GM21737 (cell line): ENCODE measurements around the gene TBX18.

Experiments
- ATAC-seq: cut with Tn5 transposase; IDR thresholded peaks from one replicate; pipeline ENCODE4 v1.9.1; 2021; ENCODE audit warnings: mild to moderate bottlenecking, moderate library complexity; ENCODE audit not compliant: unreplicated experiment

TBX18 gene

GRCh38 chr6:84764332-84765049 is at the start of gene TBX18:
Gene TBX18 (minus strand): TSS chr6:84764598. CDS start chr6:84764181, 417 bp downstream.
- no peak for ATAC-seq

DNA sequence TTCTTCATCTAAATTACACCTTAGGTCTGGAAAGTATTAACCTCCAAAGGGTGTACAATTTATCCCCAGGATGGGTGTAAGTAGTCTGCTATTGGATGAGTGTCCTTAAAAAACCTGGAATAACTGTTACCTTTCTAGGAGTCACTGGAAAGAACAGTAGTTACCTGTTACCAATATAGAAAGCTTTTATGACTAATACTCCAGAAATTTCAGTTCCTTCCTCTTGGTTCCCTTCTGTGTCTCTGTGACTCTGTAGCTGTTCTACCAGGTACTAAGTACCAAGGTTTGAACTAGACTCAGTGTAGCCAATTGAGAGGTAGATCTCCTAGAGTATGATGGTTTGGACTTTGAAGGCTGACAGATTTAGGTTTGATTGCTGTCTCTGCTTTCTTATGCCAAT is 47.0 kb upstream of the TBX18 start:
- no peak for ATAC-seq

- ATAC-seq: no peak
These were observed 45.1 kb upstream of the TBX18 start for GRCh38 chr6:84809455-84809854.

DNA sequence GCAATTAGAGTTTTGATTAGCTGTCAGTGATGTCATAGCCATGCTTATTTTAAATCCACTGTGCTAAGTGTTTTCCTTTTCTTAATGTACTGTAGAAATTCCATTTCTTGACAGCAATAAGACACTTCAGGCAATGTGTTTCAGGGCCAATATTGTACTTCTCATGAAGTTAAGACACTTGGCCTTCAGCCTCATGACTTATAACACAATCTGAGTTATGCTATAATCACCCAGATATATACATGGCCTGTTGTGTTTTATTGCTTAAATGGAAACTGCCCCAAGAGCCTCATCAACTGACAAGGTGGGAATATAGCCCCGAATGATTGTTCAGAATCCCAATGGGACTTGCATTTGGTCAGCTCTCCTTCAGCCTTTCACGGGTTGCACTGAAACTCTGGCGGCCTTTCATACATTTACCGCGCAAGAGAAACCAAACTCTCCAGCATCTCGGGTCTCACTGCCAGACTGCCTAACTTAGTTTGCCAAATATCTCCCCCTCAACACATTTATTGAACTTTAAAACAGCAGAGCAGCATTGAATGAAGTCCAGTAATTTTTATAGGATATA is 44.2 kb upstream of the TBX18 start:
- no peak for ATAC-seq

- ATAC-seq: no peak
These were observed 40.7 kb upstream of the TBX18 start for GRCh38 chr6:84805145-84805544.

DNA sequence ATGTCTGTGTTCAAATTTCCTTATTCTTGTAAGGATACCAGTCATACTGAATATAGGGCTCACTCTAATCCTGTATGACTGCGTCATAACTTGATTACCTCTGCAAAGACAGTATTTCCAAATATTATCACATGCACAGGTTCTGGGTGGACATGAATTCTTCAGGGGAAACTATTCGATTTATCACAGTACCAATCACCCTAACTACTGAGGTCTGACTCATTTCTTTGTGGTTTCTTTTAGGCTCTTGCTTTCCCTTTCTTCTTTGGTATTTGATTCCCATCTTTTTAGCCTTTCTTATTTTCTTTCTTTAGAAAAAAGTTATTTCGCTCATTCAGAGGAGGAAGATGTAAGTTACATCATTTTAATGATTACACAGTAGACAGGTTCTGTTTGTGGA is 40.3 kb upstream of the TBX18 start:
- no peak for ATAC-seq

GRCh38 chr6:84801250-84801649 is 36.9 kb upstream of the TBX18 start:
- no peak for ATAC-seq

DNA sequence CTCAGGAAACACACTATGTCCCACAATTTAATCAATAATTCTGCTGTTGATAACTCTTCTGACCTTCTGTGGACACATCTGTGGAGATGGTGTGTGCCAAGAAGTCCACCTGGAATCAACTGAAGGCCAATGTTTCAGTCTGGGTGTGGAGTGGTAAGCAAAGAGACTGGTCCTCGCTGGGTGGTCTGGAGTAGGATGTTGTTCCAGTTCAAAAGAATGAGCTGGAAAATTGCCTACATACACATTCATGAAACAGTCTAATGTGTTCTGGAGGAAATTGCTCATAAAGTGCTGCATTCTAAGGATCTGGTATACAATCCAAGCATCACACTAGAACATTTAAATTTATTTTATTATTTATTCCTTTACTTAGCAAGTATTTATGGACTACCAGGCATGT is 33.9 kb upstream of the TBX18 start:
- no peak for ATAC-seq

DNA sequence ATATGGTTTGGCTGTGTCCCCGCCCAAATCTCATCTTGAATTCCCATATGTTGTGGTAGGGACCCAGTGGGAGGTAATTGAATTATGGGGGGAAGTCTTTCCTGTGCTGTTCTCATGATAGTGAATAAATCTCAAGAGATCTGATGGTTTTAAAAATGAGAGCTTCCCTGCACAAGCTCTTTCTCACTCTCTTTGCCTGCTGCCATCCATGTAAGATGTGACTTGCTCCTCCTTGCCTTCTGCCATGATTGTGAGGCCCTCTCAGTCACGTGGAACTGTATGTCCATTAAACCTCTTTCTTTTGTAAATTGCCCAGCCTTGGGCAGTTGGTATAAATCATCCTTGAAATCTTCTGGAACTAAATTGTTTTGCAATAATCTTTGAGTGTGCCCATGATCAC is 31.9 kb upstream of the TBX18 start:
- no peak for ATAC-seq

GRCh38 chr6:84791927-84792326 is 27.5 kb upstream of the TBX18 start:
- ATAC-seq: no peak

DNA sequence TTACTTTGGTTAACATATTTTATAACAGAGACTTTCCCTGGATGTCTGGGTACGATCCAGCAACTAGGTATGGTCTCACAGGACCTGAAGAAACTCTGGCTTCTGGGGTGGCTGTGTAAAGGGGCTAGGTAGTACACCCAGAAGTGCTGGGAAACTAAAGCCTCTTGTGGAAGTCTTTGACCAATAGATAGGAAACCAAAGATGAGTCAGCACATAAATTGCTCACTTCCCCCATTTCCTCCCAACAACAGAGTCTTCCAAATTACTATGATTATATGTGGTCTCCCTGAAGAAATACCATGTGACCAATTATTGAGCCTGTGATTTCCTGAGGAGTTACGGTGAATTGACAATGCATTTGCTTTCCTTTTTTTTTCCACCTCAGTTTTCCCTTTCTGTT is 26.8 kb upstream of the TBX18 start:
- no peak for ATAC-seq

DNA sequence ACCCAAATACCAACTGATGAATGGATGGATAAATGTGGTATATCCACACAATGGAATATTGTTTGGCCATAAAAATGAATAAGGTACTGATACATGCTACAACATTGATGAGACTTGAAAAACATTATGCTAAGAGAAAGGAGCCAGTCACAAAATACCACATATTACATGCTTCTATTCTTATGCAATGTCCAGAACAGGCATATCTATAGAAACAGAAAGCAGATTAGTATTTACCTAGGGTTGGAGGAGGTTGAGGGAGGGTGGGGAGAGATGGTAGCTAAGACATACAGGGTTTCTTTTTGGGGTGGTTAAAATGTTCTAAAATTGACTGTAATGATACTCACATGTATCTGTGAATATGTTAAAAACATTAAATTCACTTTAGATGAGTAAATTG is 24.8 kb upstream of the TBX18 start:
- no peak for ATAC-seq

GRCh38 chr6:84788689-84789088 is 24.3 kb upstream of the TBX18 start:
- no peak for ATAC-seq

DNA sequence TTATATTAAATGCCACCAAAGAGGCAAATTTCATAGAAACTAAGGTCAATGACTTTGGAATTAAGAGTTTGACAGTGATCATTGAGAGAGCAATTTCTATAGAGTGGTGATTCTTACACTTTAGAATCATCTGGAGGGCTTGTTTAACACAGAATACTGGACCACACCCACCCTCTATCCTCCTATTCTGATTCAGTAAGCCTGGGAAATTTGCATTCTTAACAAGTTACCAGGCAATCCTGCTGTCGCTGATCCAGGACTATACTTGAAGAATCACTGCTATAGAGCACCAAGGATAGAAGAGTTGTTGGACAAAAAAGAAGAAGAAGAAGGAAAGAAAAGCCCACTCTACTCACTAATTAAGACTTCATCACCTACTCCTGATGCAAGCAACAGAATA is 21.3 kb upstream of the TBX18 start:
- no peak for ATAC-seq

GRCh38 chr6:84779917-84780316 is 15.5 kb upstream of the TBX18 start:
- ATAC-seq: no peak

GRCh38 chr6:84779380-84779779 is 15.0 kb upstream of the TBX18 start:
- ATAC-seq: no peak

- no peak for ATAC-seq
These were observed 13.5 kb upstream of the TBX18 start for GRCh38 chr6:84777888-84778287.

DNA sequence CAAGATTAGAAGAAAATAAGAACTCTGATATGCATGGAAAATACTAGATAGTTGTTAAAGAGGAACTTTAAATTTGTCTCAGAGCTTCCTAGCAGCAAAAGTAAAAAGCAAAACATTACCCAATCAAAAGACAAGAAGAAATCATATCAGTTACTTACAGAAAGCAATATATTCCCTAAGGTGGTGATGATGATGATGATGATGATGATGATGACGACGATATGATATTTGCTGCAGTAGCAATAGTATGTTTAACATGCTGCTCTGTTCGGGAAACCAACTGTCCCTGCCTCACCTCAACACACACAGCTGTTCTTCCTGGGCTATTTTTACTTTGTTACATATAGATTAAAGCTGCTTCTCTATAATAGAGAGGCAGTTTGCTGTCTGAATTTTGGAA is 12.0 kb upstream of the TBX18 start:
- ATAC-seq: no peak

DNA sequence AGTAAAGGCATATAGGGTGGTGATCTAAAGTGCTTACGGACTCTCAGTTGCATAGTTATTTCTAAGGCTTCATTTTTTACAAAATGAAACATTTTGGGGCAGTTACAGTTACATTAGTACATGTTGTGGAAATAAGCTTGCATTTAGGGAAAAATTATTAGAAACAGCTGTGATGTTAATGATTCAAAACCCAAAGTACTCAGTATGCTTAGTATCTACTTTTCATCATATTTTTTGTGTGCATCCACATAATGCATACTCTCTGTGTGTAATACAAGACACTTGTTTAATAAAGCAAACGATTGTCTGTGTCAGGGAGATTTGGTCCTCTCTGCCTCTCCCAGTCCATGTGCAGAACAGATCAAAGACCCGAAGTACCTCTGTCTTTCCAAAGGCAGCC is 11.4 kb upstream of the TBX18 start:
- ATAC-seq: no peak

DNA sequence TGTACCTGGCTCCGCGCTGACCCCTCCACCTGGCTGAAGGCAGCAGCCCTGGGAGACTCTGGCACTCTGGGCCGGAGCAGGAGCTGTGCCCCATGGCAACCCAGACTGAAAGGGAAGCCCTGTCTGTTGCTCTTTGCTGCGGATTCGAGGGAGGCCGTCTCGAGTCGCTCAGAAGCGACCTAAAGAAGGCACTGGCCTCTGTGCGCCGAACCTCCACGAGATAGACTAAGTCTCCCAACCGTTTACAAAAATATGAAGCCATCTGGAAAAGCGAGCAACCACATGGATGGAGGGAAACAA is 10.5 kb upstream of the TBX18 start:
- peak; percentile 10 for ATAC-seq

GRCh38 chr6:84774157-84774984 is 10.0 kb upstream of the TBX18 start:
- peak; percentile 61 for ATAC-seq

- ATAC-seq: no peak
These were observed 9.2 kb upstream of the TBX18 start for GRCh38 chr6:84773431-84774156.
